Measurements from ENCODE around the gene SH2D3A.

Gene SH2D3A

DNA sequence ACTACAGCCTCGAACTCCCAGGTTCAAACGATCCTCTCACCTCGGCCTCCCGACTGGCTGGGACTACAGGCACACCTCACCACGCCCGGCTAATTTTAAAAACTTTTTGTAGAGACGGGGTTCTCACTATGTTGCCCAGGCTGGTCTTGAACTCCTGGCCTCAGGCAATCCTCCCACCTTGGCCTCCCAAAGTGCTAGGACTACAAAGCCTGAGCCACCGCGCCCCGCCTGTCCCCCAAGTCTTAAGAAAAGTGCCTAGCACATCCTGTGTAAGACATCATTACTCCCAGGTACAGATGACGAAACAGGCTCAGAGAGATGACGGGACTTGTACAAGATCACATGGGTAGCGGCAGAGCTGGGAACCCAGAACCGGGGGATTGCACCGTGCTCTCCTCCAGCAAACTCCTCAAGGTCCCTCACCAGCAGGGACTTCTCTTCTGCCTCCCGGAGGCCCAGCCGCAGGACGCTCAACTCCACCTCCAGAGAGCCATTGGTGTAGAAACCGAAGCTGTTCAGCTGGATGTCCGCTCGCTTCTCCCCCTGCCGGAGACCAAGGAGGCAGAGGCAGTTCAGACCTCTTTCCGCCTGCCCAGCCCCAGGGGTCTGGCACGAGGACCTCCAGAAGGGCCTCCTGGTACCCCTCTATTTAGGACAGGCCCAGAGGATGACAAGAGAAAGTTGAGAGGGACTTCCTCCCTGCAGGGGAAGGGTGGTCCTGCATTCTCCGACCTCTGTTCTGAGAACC, 30.9 kb downstream of the SH2D3A start:
- in situ Hi-C loops (cut with MboI; ENCODE audit: low pct_unique_long_range_greater_than_20kb, low sequenced_read_pairs, unreplicated experiment) = loop anchor here (10.0 kb wide), 1 partner anchor 212 kb away; no protein-coding TSS in a partner anchor
- TF ChIP-seq, protein P1, sequence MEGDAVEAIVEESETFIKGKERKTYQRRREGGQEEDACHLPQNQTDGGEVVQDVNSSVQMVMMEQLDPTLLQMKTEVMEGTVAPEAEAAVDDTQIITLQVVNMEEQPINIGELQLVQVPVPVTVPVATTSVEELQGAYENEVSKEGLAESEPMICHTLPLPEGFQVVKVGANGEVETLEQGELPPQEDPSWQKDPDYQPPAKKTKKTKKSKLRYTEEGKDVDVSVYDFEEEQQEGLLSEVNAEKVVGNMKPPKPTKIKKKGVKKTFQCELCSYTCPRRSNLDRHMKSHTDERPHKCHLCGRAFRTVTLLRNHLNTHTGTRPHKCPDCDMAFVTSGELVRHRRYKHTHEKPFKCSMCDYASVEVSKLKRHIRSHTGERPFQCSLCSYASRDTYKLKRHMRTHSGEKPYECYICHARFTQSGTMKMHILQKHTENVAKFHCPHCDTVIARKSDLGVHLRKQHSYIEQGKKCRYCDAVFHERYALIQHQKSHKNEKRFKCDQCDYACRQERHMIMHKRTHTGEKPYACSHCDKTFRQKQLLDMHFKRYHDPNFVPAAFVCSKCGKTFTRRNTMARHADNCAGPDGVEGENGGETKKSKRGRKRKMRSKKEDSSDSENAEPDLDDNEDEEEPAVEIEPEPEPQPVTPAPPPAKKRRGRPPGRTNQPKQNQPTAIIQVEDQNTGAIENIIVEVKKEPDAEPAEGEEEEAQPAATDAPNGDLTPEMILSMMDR (IDR thresholded peaks at IDR 0.05; ENCODE audit: extremely low read depth, insufficient read depth, missing control alignments) = peak; percentile 73
- peak; percentile 88 for DNase-seq (ENCODE audit: low spot score)

DNA sequence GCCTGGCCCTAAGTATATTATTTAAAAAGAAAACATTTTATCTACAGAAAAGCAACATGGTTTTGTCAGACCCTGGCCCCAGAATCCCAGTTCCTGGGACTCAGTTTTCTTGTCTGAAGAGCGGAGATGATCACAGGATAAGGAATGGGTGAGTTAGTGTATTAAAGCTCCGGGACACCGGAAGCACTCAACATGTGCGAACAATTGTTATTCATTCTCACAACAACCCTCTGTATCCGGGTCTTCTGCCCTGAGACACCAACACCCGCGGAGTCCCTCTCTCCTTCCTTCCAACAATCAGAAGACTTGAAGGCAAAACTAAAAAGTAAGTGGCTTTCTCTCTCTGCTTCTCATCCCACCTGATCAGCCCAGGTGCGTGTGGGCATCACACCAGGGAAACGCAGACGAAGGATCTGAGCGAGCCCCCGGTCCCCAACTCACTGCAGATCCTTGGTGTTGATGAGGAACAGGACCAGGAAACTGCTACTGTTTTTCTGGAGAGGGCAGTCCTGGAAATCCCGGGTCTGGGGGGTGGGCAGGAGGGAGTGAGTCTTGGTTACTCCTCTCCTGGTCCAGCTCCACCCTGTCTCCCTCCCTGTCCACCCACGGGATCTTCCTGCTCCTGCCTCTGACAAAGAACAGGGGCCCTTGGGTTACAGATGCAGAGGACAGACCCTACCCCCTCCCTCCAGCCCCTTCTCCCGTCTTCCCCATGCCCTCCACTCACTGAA, 31.9 kb downstream of the SH2D3A start:
- in situ Hi-C loops (cut with MboI; ENCODE audit: low pct_unique_long_range_greater_than_20kb, low sequenced_read_pairs, unreplicated experiment) = loop anchor here (10.0 kb wide), 1 partner anchor 211 kb away; no protein-coding TSS in a partner anchor

DNA sequence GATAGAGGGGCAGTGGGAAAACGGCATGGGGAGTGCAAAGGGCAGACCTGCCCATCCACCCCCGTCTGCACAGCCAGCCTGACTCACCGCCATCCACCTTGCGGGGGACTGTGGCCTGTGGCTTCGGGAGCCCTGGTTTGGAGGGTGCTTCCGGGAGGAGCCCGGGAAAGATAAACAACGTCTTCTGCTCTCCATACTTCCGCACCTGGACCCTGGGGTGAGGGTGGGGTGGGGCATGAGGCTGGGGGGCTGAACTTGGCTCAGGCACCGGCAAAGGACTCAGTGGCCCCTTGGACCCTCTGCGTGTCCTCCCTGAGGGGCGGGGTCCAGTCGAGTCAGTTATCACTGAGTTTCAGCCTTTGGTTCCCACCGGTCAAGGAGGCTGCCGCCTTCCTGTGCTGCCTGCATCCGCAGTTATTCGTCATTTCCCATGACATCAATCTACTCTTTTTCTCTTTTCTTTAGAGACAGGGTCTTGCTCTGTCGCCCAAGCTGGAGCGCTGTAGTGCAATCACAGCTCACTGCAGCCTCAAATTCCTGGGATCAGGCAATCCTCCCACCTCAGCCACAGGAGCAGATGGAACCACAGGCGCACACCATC, 33.0 kb downstream of the SH2D3A start:
- in situ Hi-C loops (cut with MboI; ENCODE audit: low pct_unique_long_range_greater_than_20kb, low sequenced_read_pairs, unreplicated experiment) = loop anchor here (10.0 kb wide), 1 partner anchor 209 kb away; no protein-coding TSS in a partner anchor
- TF ChIP-seq, protein P1 (IDR thresholded peaks at IDR 0.05; ENCODE audit: extremely low read depth, insufficient read depth, missing control alignments) = no peak
- DNase-seq (ENCODE audit: low spot score) = no peak

More for the DNA sequence above, 31.9 kb downstream of the SH2D3A start:
- DNase-seq (ENCODE audit: low spot score) = no peak
- TF ChIP-seq, protein P1 (IDR thresholded peaks at IDR 0.05; ENCODE audit: extremely low read depth, insufficient read depth, missing control alignments) = no peak

DNA sequence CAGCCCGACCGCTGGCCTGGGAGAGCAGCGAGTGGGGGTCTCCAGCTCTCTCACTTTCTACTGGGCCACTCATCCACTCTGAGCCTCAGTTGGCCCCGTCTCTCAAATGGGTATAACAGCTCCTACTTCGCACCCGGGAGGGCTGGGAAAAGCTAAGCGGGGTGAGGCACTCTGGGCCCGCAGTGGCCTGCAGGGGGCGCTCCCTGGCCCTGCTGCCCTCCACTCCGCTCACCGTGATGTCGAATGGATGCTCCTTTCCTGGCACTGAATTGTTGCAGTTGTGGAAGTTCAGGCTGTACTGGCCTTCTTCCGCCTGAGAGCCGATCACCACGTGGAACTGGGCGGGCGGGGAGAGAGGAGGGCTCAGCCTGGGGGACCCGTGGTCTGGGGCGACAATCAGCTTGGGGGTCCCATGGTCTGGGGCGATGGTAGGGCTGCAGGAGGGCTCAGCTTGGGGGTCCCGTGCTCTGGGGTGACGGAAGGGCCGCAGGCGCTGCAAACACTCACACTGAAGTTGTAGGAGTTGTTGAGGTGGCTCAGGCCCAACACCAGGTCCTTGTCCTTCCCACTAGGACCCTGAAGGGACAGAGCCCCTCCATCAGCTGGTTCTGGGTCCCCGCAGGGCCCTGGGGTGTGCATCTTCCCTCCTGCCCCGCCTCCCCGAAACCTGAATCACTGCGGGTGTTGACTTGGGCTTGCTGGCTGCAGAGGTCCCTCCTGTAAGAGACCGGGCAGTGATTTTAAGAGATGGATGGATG, 33.7 kb downstream of the SH2D3A start:
- in situ Hi-C loops (cut with MboI; ENCODE audit: low pct_unique_long_range_greater_than_20kb, low sequenced_read_pairs, unreplicated experiment) = loop anchor here (10.0 kb wide), 1 partner anchor 209 kb away; no protein-coding TSS in a partner anchor
- no peak for DNase-seq (ENCODE audit: low spot score)
- TF ChIP-seq, protein P1 (IDR thresholded peaks at IDR 0.05; ENCODE audit: extremely low read depth, insufficient read depth, missing control alignments) = peak; percentile 35

- TF ChIP-seq, protein P1 (IDR thresholded peaks at IDR 0.05; ENCODE audit: extremely low read depth, insufficient read depth, missing control alignments) = no peak
- in situ Hi-C loops (cut with MboI; ENCODE audit: low pct_unique_long_range_greater_than_20kb, low sequenced_read_pairs, unreplicated experiment) = loop anchor here (10.0 kb wide), 1 partner anchor 208 kb away; no protein-coding TSS in a partner anchor
- no peak for DNase-seq (ENCODE audit: low spot score)
Measured at GRCh38 chr19:6732803-6733337, 34.4 kb downstream of the SH2D3A start.

Measured in GM13977 (cell line).